Psoas muscle (tissue), 8 donors: ENCODE data around the gene PTPN23. TPM values are rescaled to one million over a fixed set of nuclear protein-coding genes. Genes with fewer than 3 reads are reported as not detected.

Source experiments
- ATAC-seq, 4 donors: fragments of 200-7000 bp; cut with Tn5 transposase; one replicate each; pipeline ENCODE4 v1.9.1; 2020; ENCODE audit warnings: moderate library complexity in 3 of 4, mild to moderate bottlenecking in 2 of 4
- DNase-seq, 2 donors: peaks; one replicate each; pipeline ENCODE4 v3.0.0-alpha.2; 2020
- H3K27ac ChIP-seq: fragments of 200-600 bp; one replicate; pipeline ENCODE4 v1.8.0; 2022
- H3K27me3 ChIP-seq, 3 donors: fragments of 200-600 bp in 1 of 3; one replicate each; pipeline versions ENCODE4 v1.6.1 to v1.8.0; 2013 to 2022; ENCODE audit warnings: low read length in 2 of 3, mild to moderate bottlenecking in 2 of 3, moderate library complexity in 1 of 3; ENCODE audit not compliant: insufficient read depth in 3 of 3
- H3K36me3 ChIP-seq, 2 donors: fragments of 200-600 bp in 1 of 2; one replicate each; pipeline versions ENCODE4 v1.6.1 to v1.8.0; 2013 to 2022; ENCODE audit warnings: low read depth in 1 of 2, mild to moderate bottlenecking in 1 of 2, moderate library complexity in 1 of 2; ENCODE audit not compliant: insufficient read depth in 1 of 2
- H3K4me1 ChIP-seq: fragments of 200-600 bp; one replicate; pipeline ENCODE4 v1.8.0; 2022
- H3K4me3 ChIP-seq: fragments of 200-600 bp; one replicate; pipeline ENCODE4 v1.8.0; 2022; ENCODE audit warnings: mild to moderate bottlenecking
- H3K9me3 ChIP-seq: fragments of 200-600 bp; one replicate; pipeline ENCODE4 v1.8.0; 2022
- WGBS, 3 donors: extraction: QIAGEN DNeasy Blood & Tissue Kit; methylation state at CpG; one replicate each; pipeline versions ENCODE4 v1.1.6 to v1.1.7; 2013; 5-methylcytosine and 5-hydroxymethylcytosine counted together
- intact Hi-C, 2 donors: fragments of 100-400 bp; cut with DNase I; formaldehyde crosslinking; loops; one replicate each; pipeline versions ENCODE4 v1.11.0 to v1.14.2; 2022
- polyA plus RNA-seq, 3 donors: library from polyadenylated mRNA; stranded (reverse); fragments of 200-250 nt; gene quantifications; one replicate each; pipeline ENCODE4 v1.2.3, GENCODE V29; 2013
- total RNA-seq, 4 donors: library from RNA; stranded (reverse); fragmentation: NEBNext Ultra II Directional in 2 of 4; extraction: Animal tissue kit (Norgen Biotek cat#: 25700) in 2 of 4; gene quantifications; one replicate each; pipeline versions ENCODE4 v1.2.1 to v1.2.4, GENCODE V29; 2021 to 2023
- TF ChIP-seq, protein P1 (sequence below): fragments of 200-600 bp; IDR thresholded peaks from one replicate; pipeline ENCODE4 v1.8.0; 2022; ENCODE audit warnings: antibody characterized with exemption
- donor health status: healthy with polysubstance abuse.
- donor health status: DM: no; HTN: no; CAD: no; lungs with moderate emphysema.
- donor health status: Bipolar disorder and iron deficiency.
- donor health status: healthy.
- donor health status: DM: yes; HTN: yes; CAD: no.
- donor health status: DM: no; HTN: no; CAD: no.
- donor health status: DM: no; HTN: no; CAD: no.
- donor health status: DM: yes; HTN: yes; CAD: no.

Gene PTPN23
- total and polyA plus RNA-seq, 7 donors = 14.3 to 47.5 (median 30.9) TPM

DNA sequence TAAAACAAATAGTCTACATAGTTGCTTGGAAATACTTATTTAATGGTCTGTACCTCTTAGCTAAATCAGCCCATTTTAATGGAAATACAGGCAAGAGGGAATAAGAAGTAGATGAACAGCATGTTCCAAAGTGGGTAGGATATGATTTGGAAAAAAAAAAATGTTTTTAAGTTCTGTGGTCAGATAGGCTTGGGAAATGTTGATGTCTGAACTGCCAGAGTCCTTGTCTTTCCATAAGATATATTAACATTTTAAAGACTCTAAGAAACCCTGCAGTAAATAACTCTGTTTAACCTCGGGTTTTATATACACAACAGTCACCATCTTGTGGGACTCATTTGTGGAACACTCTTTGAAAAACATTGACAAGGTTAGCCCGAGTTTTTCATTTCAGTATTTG lies 40.0 kb upstream of the PTPN23 start:
- DNase-seq (no peak), ATAC-seq (no peak)
- no peaks in the 10 kb centered on the region for H3K27me3 ChIP-seq
- H3K27ac ChIP-seq = no peak overlapping the region
- no peak overlapping the region for H3K4me3 ChIP-seq
- intact Hi-C loops = no loop called here
- H3K9me3 ChIP-seq = no peaks in the 10 kb centered on the region
- peaks cover 10 to 98% of the 10 kb centered on the region in 2 donors for H3K36me3 ChIP-seq
- no peaks in the 10 kb centered on the region for H3K4me1 ChIP-seq
- TF ChIP-seq, protein P1, sequence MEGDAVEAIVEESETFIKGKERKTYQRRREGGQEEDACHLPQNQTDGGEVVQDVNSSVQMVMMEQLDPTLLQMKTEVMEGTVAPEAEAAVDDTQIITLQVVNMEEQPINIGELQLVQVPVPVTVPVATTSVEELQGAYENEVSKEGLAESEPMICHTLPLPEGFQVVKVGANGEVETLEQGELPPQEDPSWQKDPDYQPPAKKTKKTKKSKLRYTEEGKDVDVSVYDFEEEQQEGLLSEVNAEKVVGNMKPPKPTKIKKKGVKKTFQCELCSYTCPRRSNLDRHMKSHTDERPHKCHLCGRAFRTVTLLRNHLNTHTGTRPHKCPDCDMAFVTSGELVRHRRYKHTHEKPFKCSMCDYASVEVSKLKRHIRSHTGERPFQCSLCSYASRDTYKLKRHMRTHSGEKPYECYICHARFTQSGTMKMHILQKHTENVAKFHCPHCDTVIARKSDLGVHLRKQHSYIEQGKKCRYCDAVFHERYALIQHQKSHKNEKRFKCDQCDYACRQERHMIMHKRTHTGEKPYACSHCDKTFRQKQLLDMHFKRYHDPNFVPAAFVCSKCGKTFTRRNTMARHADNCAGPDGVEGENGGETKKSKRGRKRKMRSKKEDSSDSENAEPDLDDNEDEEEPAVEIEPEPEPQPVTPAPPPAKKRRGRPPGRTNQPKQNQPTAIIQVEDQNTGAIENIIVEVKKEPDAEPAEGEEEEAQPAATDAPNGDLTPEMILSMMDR = no peak
- WGBS, 3 donors = 86 to 91% (median 88%) methylated on average over 2 of the region's 2 CpGs

DNA sequence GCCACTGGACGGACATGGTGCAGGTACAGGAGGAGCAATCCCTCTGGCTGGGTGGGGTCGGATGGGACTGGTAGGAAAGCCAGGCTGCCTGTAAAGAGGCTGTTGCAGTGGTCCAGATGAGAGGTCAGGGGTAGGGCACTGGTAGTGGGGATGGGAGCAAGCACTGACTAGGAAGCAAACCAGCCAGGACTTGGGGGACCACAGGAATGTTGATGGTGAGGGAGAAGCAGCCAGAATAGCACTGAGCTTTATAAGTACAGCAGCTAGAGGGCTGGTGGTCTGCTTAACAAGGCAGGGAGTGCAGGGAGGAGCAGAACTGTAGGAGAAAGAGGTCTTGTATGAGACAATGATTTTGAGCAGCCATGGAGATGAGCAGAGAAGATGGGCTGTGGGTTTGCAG lies 38.7 kb upstream of the PTPN23 start:
- no peak overlapping the region for H3K27ac ChIP-seq
- 91 to 96% (median 96%) methylated on average over 2 of the region's 2 CpGs for WGBS, 3 donors
- H3K9me3 ChIP-seq = no peaks in the 10 kb centered on the region
- no peak for DNase-seq
- intact Hi-C loops = no loop called here
- no peaks in the 10 kb centered on the region for H3K27me3 ChIP-seq
- no peak overlapping the region for H3K4me3 ChIP-seq
- no peak for ATAC-seq
- TF ChIP-seq, protein P1 = no peak
- peaks cover 4% of the 10 kb centered on the region for H3K4me1 ChIP-seq
- peaks cover 10 to 94% of the 10 kb centered on the region in 2 donors for H3K36me3 ChIP-seq

DNA sequence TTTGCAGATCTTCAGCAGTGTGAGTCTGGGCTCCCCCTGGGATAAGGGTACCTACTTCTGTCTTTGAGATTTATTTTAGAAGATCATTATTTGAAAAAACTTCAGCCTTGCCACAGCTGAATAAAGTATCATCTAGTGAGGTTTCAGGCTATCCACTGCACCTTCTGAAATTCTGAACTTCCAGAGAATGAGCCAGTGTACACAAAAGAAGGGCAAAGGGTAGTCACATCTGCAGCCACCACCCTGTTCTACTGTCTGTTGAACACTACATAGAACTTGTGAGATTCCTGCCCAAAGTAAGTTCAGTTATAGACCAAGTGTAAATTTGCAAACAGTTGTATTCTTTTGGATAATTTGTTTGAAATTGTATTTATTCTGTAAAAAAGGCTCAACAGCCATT lies 38.0 kb upstream of the PTPN23 start:
- intact Hi-C loops = no loop called here
- Histone ChIP-seq H3K4me1 (peaks cover 4% of the 10 kb centered on the region), H3K36me3 (peaks cover 9 to 87% of the 10 kb centered on the region in 2 donors), H3K27ac (no peak overlapping the region), H3K9me3 (no peaks in the 10 kb centered on the region), H3K27me3 (no peaks in the 10 kb centered on the region), H3K4me3 (no peak overlapping the region)
- DNase-seq (no peak), ATAC-seq (no peak)
- TF ChIP-seq, protein P1 = no peak

DNA sequence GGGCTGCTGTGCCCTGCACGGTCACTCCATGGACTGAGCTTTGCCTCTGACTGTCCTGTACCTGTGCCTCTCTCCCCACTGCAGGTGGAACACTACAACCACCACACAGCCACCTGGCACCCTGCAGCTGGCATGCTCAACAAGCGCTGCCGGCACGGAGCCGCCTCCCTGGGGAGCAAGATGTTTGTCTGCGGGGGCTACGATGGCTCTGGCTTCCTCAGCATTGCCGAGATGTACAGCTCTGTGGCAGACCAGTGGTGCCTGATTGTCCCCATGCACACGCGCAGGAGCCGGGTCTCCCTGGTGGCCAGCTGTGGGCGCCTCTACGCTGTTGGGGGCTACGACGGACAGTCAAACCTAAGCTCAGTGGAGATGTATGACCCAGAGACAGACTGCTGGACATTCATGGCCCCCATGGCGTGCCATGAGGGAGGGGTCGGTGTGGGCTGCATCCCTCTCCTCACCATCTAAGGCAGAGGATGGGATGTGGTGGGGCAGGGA lies 37.3 kb upstream of the PTPN23 start:
- no peaks in the 10 kb centered on the region for H3K27me3 ChIP-seq
- DNase-seq (no peak), ATAC-seq (no peak)
- TF ChIP-seq, protein P1 = no peak
- WGBS, 3 donors = 93 to 94% (median 93%) methylated on average over 17 of the region's 17 CpGs
- intact Hi-C loops = no loop called here
- H3K9me3 ChIP-seq = no peaks in the 10 kb centered on the region
- H3K4me1 ChIP-seq = peaks cover 4% of the 10 kb centered on the region
- peaks cover 7 to 80% of the 10 kb centered on the region in 2 donors for H3K36me3 ChIP-seq
- no peak overlapping the region for H3K4me3 ChIP-seq
- H3K27ac ChIP-seq = no peak overlapping the region

DNA sequence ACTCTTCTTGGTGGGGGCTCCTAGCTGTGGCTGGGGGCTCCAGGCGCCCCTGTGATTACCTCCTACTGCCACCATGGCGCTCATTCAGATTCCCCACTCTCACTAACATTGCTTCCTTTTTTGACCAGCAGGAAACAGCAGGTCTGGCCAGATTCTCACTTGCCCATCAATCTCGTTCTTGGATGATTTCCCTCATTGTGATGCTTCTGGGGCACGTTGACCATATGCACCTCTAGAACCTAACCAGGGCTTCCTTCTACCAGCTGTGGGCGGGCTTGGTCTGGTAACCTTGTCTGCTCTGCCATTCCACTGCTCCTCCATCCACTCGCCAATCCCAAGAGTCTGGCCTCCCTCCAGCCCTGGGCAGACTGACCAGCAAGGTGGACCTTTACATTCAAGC lies 35.9 kb upstream of the PTPN23 start:
- ATAC-seq (no peak), DNase-seq (no peak)
- H3K4me1 ChIP-seq = peaks cover 4% of the 10 kb centered on the region
- no peak overlapping the region for H3K4me3 ChIP-seq
- no peaks in the 10 kb centered on the region for H3K9me3 ChIP-seq
- no peak overlapping the region for H3K27ac ChIP-seq
- 78 to 80% (median 79%) methylated on average over 6 of the region's 6 CpGs for WGBS, 3 donors
- H3K36me3 ChIP-seq = peaks cover 7 to 65% of the 10 kb centered on the region in 2 donors
- H3K27me3 ChIP-seq = no peaks in the 10 kb centered on the region
- intact Hi-C loops = no loop called here
- TF ChIP-seq, protein P1 = no peak
